ENCODE results near the gene RAC3.

The RAC3 gene

GRCh38 chr17:82031303-82031884, at the start of gene RAC3:
Gene RAC3 (plus strand): TSS chr17:82031678. CDS start chr17:82031762, 84 bp downstream.
- no peak for DNase-seq

- DNase-seq, result no peak
These were observed 48.4 kb upstream of the RAC3 start for GRCh38 chr17:81983011-81983638.

- DNase-seq, result no peak
These were observed 47.7 kb upstream of the RAC3 start for GRCh38 chr17:81983639-81984373.

DNA sequence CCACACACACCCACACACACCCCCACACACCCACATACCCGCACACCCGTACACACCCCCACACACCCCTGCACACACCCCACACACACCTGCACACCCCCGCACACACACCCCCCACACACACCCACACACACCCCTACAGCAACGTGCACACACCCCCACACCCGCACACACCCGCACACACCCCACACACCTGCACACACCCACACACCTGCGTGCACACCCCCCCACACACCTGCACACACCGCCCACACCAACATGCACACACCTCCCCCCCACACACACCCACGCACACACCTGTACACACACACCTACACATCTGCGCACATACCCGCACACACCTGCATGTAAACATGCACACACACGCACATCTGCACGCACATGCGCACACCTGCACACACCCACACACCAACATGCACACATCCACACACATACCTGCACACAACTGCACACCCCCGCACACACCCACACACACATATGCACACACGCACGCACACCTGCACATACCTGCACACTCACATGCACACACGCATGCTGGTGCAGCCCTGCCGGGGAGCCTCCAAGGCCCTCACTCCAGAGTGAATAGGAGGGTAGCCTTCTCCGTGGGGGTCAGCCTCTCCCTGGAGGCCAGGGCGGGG, 46.6 kb upstream of the RAC3 start:
- DNase-seq, result no peak

DNA sequence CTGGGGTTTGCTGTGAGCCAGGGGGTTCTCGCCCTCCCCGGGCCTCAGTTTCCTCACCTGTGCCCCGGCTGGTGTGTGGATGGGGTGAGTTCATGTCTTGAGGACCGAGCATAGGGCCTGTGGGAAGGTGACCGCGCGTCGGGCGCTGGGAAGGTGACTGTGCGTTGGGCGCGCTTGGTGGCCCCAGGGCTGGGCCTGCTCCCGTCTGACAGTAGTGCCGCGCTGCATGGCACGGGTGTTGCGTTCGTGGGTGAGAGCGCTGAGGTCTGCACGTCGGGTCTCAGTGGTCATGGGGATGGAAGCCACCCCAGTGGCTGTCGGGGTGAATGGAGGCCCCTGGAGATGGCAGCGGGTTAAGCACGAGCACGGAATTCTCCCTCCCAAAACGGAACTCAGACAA, 44.9 kb upstream of the RAC3 start:
- no peak for DNase-seq

GRCh38 chr17:81987161-81987770, 44.2 kb upstream of the RAC3 start:
- DNase-seq, result no peak

DNA sequence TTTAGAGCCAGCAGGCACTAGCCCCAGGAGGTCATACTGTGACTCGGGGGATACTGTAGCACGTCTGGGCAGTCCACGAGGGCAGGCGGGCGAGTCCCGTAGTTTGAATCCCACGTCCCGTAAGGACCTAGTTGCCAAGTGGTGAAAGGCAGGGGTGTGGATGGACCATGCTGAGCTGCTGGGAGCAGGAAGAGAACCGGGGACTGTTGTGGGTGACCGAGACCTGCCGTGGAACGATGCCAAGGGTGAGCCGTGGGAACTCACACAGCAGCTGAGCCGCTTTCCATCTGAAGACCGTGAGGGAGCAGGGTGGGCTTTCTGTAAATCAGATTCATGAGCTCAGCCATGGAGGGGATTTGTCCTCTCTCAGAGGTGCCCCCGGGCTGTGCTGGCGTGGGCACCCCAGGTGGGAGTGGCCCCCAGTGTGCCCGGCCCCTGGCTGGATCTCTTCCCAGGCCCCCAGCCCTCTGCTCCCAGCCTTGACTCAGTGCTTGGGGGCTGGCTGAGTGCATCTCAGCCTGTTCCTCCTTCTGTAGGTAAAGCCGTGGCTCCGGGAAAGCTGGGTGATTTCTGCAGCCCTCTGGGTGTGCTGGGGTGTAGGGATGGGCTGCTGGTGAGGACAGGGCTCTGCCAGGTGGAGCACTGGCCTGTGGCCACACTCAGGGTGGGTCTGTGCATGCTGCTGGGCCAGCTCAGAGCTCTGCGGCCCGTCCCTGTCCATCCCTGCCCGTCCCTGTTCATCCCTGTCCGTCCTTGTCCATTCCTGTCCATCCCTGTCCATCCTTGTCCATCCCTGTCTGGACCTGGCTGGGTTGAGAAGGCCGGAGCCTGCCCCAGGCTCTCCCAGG, 40.4 kb upstream of the RAC3 start:
- DNase-seq, result no peak

DNA sequence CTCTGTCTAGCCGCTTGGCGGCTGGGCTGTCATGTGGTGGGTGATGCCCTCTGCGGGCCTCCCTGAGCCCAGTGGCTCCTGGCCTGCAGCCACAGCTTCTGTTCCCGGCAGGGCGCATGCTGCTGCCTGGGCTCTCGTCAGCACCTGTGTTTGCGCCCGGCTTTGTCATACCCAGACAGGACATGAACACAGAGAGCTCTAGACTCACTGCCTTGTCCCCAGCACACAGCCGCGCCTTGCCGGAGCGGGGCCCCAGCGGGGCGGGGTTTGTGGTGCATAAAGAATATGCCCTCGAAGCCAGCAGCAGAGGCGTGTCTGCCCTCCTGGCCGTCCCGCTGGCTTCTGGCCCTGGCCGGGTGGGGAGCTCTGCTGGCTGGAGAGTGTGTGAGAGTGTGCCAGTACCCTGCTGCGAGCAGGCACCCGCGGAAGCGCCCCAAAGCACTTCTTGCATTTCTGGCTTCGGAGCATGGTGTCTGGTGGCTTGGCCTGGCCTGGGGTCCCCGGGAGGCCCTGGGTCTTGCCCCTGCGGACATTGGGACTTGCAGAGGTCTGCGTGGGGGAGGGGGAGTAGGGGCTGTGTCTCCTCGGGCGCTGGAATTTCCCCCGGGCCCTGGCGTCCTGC, 39.7 kb upstream of the RAC3 start:
- DNase-seq, result peak; percentile 87

GRCh38 chr17:81992306-81993102, 39.0 kb upstream of the RAC3 start:
- DNase-seq, result no peak

- DNase-seq, result no peak
These were observed 37.5 kb upstream of the RAC3 start for GRCh38 chr17:81993729-81994592.

DNA sequence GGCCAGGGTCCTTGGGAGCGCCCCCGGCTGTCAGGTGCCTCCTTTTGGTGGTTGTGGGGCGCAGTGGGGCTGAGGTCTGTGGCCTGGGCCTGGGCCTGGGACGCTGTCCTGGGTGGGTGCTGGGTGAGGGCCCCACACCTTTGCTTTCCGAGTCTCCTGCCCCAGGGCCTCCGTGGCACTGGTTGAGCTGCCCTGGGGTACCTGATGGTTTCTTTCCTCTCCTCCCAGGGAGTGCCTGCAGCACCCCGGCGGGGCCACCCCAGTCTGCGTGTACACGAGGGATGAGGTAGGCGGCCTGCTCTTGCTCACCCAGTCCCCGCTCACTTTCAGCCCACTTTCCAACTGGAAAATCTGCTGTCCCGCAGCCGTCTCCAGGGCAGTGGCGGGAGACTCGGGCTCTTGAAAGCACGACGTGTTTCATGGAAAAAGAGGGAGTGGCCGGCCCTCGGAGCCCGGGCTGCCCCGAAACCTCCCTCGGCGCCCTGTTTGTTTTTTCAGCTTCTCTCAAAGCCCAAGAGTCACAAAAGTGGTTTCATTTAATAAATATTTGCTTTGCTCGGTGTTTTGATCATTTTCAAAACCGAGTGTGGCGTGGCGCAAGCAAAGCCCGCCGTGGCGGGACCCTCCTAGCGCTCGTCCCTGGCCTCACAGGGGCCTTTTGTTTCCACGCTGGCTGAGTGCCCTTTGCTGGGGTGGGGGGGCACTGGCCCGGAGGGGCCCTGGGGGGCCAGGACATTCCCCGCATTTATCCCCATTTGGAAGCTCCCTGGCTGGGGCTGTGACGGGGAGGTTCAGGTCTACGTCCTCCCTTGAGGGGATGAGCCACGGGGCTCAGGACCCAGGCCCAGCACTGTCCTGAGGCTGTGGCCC, 36.6 kb upstream of the RAC3 start:
- no peak for DNase-seq

DNA sequence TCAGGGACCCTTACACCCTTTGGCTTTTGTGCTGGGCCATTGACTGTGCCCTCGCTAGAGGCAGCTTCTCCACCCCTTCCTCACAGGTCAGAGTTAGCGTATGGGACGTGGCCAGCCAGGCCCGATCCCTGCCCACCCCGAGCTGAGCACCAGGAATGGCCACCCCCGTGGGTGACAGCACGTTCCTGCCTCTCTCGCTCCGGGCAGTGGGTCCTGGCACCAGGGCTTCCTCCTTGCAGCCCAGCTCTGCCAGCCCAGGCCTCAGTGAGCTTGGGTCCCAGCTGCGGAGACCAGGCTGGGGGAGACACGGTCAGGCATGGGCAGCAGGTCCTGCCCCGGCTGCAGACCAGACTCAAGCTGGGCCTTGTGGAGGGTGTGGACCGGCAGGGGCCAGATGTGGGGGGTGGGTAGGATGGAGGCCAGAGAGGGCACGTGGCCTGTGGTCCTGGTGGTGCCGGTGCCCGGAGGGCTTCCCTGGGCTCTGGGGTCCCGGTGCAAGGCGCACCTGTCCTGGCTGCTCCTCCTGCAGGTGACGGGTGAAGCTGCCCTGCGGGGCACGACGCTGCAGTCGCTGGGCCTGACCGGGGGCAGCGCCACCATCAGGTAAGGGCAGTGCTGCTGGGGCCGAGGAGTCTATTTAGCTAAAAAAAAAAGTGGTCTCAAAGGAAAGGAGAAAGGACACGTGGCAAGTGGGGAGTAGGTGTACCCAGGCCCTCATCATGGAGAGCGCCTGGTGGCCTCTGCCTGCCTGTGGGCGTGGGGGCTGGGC, 35.8 kb upstream of the RAC3 start:
- DNase-seq, result no peak

DNA sequence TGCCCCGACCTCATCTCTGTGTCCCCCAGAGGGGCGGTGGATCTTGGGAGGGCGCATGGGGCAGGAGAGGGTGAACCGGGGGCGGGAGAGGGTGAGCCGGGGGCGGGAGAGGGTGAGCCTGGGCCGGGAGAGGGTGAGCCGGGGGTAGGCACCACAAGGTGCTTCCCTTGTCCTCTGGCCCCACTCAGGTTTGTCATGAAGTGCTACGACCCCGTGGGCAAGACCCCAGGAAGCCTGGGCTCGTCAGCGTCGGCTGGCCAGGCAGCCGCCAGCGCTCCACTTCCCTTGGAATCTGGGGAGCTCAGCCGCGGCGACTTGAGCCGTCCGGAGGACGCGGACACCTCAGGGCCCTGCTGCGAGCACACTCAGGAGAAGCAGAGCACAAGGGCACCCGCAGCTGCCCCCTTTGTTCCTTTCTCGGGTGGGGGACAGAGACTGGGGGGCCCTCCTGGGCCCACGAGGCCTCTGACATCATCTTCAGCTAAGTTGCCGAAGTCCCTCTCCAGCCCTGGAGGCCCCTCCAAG, 35.2 kb upstream of the RAC3 start:
- no peak for DNase-seq

DNA sequence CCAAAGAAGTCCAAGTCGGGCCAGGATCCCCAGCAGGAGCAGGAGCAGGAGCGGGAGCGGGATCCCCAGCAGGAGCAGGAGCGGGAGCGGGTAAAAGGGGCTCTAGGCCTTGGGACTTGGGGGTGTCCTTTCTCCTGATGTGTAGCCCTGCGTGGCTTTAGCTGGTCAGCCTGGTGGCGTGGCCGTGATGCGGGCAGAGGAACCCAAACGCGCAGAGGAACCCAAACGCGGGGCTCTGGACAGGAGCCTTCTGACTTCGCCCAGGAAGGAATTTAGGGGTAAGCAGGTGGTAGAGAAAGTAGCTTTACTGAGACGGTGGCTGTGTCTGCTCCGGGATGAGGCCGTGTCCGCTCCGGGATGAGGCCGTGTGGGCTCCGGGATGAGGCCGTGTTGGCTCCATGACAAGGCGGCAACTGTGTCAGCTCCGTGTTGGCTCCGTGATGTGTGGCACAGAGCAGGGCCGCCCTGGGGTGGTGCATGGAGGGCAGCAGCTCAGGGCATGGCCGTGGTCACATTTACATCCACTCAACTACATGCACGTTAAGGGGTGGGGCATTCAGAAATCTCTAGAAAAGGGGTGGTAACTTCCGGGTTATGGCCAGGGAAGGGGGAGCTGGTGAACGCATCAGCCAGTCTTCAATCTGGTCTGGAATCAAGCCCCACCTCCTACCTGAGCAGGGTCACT, 34.6 kb upstream of the RAC3 start:
- no peak for DNase-seq

GRCh38 chr17:81998212-81998611, 33.3 kb upstream of the RAC3 start:
- DNase-seq, result no peak

- DNase-seq, result no peak
These were observed 32.6 kb upstream of the RAC3 start for GRCh38 chr17:81998691-81999438.

- no peak for DNase-seq
These were observed 31.9 kb upstream of the RAC3 start for GRCh38 chr17:81999587-81999975.
